ENCODE measurements around the gene DLX6. TPM values are rescaled to one million over a fixed set of nuclear protein-coding genes. Genes with fewer than 3 reads are reported as not detected.

Gene DLX6
- total RNA-seq, 1 donor from 2014 or later = 0.38 TPM

DNA sequence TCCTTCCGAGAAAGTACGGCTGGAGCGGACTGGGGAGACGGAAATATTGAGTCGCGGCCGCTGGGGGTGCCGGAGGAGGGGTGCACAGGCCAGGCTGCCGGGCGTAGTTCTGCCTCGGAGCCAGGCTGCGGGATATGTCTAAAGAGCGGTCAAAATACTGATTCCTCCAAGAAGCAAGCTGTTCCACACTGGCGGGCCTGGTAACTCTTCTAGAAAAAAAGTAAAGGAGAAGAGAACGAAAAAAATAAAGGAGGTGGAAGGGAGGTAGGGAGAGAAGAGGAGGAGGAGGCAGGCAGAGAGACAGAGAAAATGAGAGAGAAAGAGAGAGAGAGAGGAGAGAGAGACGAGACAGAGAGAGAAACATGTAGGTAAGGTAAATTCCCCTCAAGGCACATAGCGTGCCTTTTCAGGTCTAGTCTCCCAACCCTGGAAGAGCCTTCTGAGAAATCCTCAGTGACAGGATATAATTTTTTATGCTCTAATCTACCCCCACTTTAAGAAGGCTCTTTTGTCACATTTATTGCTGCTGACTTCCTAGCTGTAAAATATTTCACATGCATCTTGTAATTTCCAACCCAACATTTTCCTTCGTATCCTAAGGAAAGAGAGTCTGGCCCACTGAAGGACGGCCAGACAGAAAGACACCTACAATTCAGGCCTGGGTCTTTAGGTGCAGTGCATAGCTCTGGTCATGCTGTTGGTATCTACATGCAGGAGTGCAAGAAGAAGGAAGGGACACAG is 13.6 kb downstream of the DLX6 start:
- peaks cover 98% of the 10 kb centered on the region for H3K27me3 Mint-ChIP-seq
- no peaks in the 10 kb centered on the region for H3K9me3 Mint-ChIP-seq (ENCODE audit: low read depth)
- H3K27ac Mint-ChIP-seq = no peak overlapping the region

DNA sequence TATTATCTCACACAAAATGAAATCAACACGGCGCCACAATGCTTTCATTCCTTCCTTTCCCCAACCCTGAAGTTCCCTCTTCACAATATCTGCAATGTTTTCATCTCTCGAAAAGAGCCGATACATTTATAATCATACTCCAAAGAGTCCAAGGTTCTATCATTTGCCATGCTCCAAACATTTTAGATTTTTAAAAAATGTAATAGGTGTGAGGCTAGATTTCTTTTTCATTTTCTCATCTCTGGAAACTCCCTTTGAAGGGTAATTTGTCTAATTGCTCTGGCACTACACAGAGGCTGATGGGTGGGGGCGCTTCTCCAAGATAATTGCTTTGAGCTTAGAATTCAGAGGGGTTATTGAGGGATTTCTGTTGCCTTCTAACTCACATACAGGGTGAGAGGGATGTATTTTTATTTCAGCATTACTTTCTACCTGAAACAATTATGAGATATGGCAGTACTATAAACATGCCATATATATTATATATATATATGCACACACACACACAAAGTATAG is 14.4 kb downstream of the DLX6 start:
- H3K27me3 Mint-ChIP-seq = peaks cover 98% of the 10 kb centered on the region
- H3K27ac Mint-ChIP-seq = no peak overlapping the region
- no peaks in the 10 kb centered on the region for H3K36me3 Mint-ChIP-seq (ENCODE audit: insufficient read depth)
- no peaks in the 10 kb centered on the region for H3K9me3 Mint-ChIP-seq (ENCODE audit: low read depth)
- no peak for DNase-seq (ENCODE audit: low spot score, unreplicated experiment)
- no peak overlapping the region for H3K4me3 Mint-ChIP-seq (ENCODE audit: low read depth)
- peaks cover 18% of the 10 kb centered on the region for H3K4me1 Mint-ChIP-seq (ENCODE audit: low read depth)
- TF ChIP-seq, protein P1, sequence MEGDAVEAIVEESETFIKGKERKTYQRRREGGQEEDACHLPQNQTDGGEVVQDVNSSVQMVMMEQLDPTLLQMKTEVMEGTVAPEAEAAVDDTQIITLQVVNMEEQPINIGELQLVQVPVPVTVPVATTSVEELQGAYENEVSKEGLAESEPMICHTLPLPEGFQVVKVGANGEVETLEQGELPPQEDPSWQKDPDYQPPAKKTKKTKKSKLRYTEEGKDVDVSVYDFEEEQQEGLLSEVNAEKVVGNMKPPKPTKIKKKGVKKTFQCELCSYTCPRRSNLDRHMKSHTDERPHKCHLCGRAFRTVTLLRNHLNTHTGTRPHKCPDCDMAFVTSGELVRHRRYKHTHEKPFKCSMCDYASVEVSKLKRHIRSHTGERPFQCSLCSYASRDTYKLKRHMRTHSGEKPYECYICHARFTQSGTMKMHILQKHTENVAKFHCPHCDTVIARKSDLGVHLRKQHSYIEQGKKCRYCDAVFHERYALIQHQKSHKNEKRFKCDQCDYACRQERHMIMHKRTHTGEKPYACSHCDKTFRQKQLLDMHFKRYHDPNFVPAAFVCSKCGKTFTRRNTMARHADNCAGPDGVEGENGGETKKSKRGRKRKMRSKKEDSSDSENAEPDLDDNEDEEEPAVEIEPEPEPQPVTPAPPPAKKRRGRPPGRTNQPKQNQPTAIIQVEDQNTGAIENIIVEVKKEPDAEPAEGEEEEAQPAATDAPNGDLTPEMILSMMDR (IDR thresholded peaks at IDR 0.05; ENCODE audit: unreplicated experiment) = no peak

More for the DNA sequence above, 13.6 kb downstream of the DLX6 start:
- TF ChIP-seq, protein P1 (IDR thresholded peaks at IDR 0.05; ENCODE audit: unreplicated experiment) = no peak
- Mint-ChIP-seq H3K4me1 (ENCODE audit: low read depth) (peaks cover 11% of the 10 kb centered on the region), H3K4me3 (ENCODE audit: low read depth) (no peak overlapping the region), H3K36me3 (ENCODE audit: insufficient read depth) (no peaks in the 10 kb centered on the region)
- no peak for DNase-seq (ENCODE audit: low spot score, unreplicated experiment)

DNA sequence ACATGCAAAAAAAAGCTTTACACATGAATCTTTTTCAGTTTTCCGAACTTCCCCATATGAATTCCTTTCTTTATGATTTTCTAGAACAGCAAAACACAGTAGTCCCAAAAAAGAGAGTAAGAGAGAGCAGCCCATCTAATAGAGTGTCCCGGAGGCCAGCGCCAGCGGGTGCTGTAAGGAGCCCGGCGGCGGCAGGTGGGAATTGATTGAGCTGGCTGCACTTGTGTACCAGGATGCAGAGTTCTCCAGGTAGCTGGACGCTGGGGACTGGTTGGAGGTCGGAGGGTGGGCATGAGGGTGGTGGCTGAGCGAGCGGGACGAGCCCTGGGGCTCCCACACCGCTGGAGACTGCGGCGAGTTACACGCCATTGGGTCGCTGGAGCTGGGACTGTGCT is 15.2 kb downstream of the DLX6 start:
- Mint-ChIP-seq H3K4me1 (ENCODE audit: low read depth) (peaks cover 21% of the 10 kb centered on the region), H3K27me3 (peaks cover 98% of the 10 kb centered on the region), H3K4me3 (ENCODE audit: low read depth) (peak overlapping the region; percentile 42), H3K36me3 (ENCODE audit: insufficient read depth) (no peaks in the 10 kb centered on the region), H3K27ac (no peak overlapping the region), H3K9me3 (ENCODE audit: low read depth) (no peaks in the 10 kb centered on the region)
- TF ChIP-seq, protein P1 (IDR thresholded peaks at IDR 0.05; ENCODE audit: unreplicated experiment) = no peak
- DNase-seq (ENCODE audit: low spot score, unreplicated experiment) = no peak

DNA sequence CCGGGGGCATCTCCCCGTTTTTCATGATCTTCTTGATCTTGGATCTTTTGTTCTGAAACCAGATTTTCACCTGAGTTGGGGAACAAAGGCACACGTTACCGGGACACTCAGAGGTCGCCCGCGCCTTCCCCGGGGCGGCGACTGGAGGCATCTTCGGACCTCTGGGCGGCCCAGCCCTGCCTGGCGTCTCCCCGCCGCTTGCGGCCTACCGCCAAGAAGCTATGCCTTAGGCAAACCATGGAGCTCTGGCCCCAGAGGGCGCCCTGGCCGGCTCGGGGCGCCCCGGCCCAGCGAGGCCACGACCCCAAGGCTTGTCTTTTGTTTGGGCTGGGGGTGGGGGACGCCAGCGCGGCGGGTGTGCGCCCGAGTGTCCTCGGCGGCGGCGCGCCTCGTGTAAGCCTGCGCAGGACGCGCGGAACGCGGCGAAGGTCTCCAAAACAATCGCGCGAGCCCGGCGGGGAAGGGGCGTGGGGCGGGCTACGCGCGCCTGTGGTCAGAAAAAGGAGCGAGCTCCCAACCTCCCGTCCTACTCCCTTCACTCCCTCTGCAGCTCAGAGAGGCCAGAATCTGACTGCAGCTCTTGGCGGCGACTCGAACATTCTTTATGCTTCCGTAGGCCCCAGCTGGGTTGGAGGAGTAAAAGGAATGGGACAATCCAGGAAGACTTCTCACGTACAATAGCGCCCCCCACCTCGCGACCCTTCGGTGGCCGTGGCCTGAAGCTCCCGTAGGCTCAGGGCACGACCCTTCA is 15.8 kb downstream of the DLX6 start:
- peaks cover 21% of the 10 kb centered on the region for H3K4me1 Mint-ChIP-seq (ENCODE audit: low read depth)
- no peak for DNase-seq (ENCODE audit: low spot score, unreplicated experiment)
- no peaks in the 10 kb centered on the region for H3K36me3 Mint-ChIP-seq (ENCODE audit: insufficient read depth)
- peaks cover 98% of the 10 kb centered on the region for H3K27me3 Mint-ChIP-seq
- peak overlapping the region; percentile 42 for H3K4me3 Mint-ChIP-seq (ENCODE audit: low read depth)
- TF ChIP-seq, protein P1 (IDR thresholded peaks at IDR 0.05; ENCODE audit: unreplicated experiment) = no peak
- no peaks in the 10 kb centered on the region for H3K9me3 Mint-ChIP-seq (ENCODE audit: low read depth)
- H3K27ac Mint-ChIP-seq = peak overlapping the region; percentile 7

DNA sequence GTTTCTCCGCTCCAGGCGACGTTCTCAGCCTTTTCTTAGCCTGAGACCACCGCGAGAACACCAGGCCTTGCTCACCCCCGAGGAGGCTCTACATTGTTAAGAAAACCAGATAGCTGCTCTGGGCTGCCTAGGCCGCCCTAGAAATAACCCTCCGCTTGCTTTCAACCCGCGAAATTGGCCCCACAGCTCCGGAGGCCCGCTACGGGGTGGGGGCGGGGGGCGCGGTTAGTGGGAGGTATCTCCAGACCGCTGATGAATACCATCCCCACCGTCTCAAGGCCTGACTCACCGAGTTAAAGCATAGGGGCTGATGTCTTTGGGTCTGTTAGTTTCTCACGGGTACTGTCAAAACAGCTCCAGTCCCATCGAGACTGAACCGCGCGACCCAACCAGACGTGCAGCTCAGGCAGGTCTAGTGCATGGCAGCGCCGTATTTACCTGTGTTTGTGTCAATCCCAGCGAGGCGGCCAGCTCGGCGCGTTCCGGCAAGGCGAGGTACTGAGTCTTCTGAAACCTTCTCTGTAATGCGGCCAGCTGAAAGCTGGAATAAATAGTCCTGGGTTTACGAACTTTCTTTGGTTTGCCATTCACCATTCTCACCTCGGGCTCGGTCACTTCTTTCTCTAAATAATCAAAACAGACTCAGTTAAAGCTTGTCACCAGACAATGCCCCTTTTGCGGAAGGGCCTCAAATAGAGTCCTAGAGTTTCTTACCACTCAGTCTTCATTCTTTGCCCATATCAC is 16.6 kb downstream of the DLX6 start:
- TF ChIP-seq, protein P1 (IDR thresholded peaks at IDR 0.05; ENCODE audit: unreplicated experiment) = no peak
- DNase-seq (ENCODE audit: low spot score, unreplicated experiment) = peak; percentile 14
- H3K4me1 Mint-ChIP-seq (ENCODE audit: low read depth) = peaks cover 19% of the 10 kb centered on the region
- no peaks in the 10 kb centered on the region for H3K36me3 Mint-ChIP-seq (ENCODE audit: insufficient read depth)
- peaks cover 98% of the 10 kb centered on the region for H3K27me3 Mint-ChIP-seq
- peak overlapping the region; percentile 7 for H3K27ac Mint-ChIP-seq
- H3K4me3 Mint-ChIP-seq (ENCODE audit: low read depth) = peak overlapping the region; percentile 72
- H3K9me3 Mint-ChIP-seq (ENCODE audit: low read depth) = no peaks in the 10 kb centered on the region

Measured in progenitor cell of endocrine pancreas (in vitro differentiated cells).